ENCODE data around the gene TMTC1.

Gene TMTC1

GRCh38 chr12:29706311-29706710, 77.4 kb downstream of the TMTC1 start:
- DNase-seq, result no peak

GRCh38 chr12:29703528-29703927, 80.2 kb downstream of the TMTC1 start:
- DNase-seq, result no peak

- DNase-seq, result no peak
Measured at GRCh38 chr12:29702972-29703371, 80.8 kb downstream of the TMTC1 start.

- no peak for DNase-seq
Measured at GRCh38 chr12:29702222-29702621, 81.5 kb downstream of the TMTC1 start.

GRCh38 chr12:29700761-29701481, 82.8 kb downstream of the TMTC1 start:
- DNase-seq, result no peak

- no peak for DNase-seq
Measured at GRCh38 chr12:29698756-29699155, 85.0 kb downstream of the TMTC1 start.

- no peak for DNase-seq
Measured at GRCh38 chr12:29695800-29696199, 87.9 kb downstream of the TMTC1 start.

GRCh38 chr12:29695026-29695425, 88.7 kb downstream of the TMTC1 start:
- DNase-seq, result no peak

- no peak for DNase-seq
Measured at GRCh38 chr12:29694002-29694401, 89.7 kb downstream of the TMTC1 start.

- DNase-seq, result no peak
Measured at GRCh38 chr12:29692237-29692636, 91.5 kb downstream of the TMTC1 start.

GRCh38 chr12:29691161-29691854, 92.4 kb downstream of the TMTC1 start:
- no peak for DNase-seq

- DNase-seq, result no peak
Measured at GRCh38 chr12:29690728-29691127, 93.0 kb downstream of the TMTC1 start.

GRCh38 chr12:29688914-29689313, 94.8 kb downstream of the TMTC1 start:
- no peak for DNase-seq

- DNase-seq, result no peak
Measured at GRCh38 chr12:29682088-29682487, 101.7 kb downstream of the TMTC1 start.

GRCh38 chr12:29681370-29681769, 102.4 kb downstream of the TMTC1 start:
- DNase-seq, result no peak

- DNase-seq, result no peak
Measured at GRCh38 chr12:29676676-29677075, 107.1 kb downstream of the TMTC1 start.

GRCh38 chr12:29674463-29674862, 109.3 kb downstream of the TMTC1 start:
- no peak for DNase-seq

GRCh38 chr12:29673346-29673745, 110.4 kb downstream of the TMTC1 start:
- no peak for DNase-seq

- DNase-seq, result no peak
Measured at GRCh38 chr12:29672580-29672979, 111.2 kb downstream of the TMTC1 start.

- no peak for DNase-seq
Measured at GRCh38 chr12:29671742-29672141, 112.0 kb downstream of the TMTC1 start.

- DNase-seq, result no peak
Measured at GRCh38 chr12:29667011-29667410, 116.7 kb downstream of the TMTC1 start.

- no peak for DNase-seq
Measured at GRCh38 chr12:29665107-29665506, 118.6 kb downstream of the TMTC1 start.

- no peak for DNase-seq
Measured at GRCh38 chr12:29662734-29663323, 120.9 kb downstream of the TMTC1 start.

- no peak for DNase-seq
Measured at GRCh38 chr12:29660847-29661246, 122.9 kb downstream of the TMTC1 start.

Measured in NCI-H2029 treated with DMSO at 0.1 percent for 48 hours (cell line).